HepG2 (cell line): ENCODE data around the gene DDX50. TPM values are rescaled to one million over a fixed set of nuclear protein-coding genes. Genes with fewer than 3 reads are reported as not detected.

Experiments
- CCDC6 ChIP-seq: sonication (generic); formaldehyde crosslinking; IDR thresholded peaks from 2 replicates; pipeline ENCODE4 v1.8.1; 2022; ENCODE audit warnings: mild to moderate bottlenecking, missing genetic modification reagents, moderate library complexity
- CREB1 ChIP-seq, 2 experiments: fragments of 450-650 bp in 1 of 2; IDR thresholded peaks; 2 replicates each; pipeline ENCODE4 v1.6.1; 2016 to 2017; ENCODE audit warnings: control low read depth in 1 of 2, mild to moderate bottlenecking in 1 of 2, missing compliant biosample characterization in 1 of 2, missing genetic modification characterization in 1 of 2
- ETV5 ChIP-seq: IDR thresholded peaks from 2 replicates; pipeline ENCODE4 v1.6.1; 2018; ENCODE audit warnings: missing biosample characterization, missing genetic modification reagents, inconsistent platforms, borderline replicate concordance
- KDM2A ChIP-seq: sonication (generic); formaldehyde crosslinking; IDR thresholded peaks from 2 replicates; pipeline ENCODE4 v1.4.0; 2020; ENCODE audit warnings: low read depth, missing genetic modification reagents, borderline replicate concordance
- MAFF ChIP-seq: IDR thresholded peaks from 2 replicates; pipeline ENCODE4 v1.6.1; 2011; ENCODE audit warnings: low read depth, low read length, improper control_type of control experiment
- NFIC ChIP-seq: IDR thresholded peaks from 2 replicates; pipeline ENCODE4 v1.6.1; 2012; ENCODE audit warnings: mild to moderate bottlenecking, low read length, inconsistent platforms
- NFYC ChIP-seq: IDR thresholded peaks from 2 replicates; pipeline ENCODE4 v1.6.1; 2016; ENCODE audit warnings: missing genetic modification reagents, missing compliant biosample characterization
- PAXIP1 ChIP-seq: sonication (generic); formaldehyde crosslinking; conservative IDR thresholded peaks from 2 replicates; pipeline ENCODE4 v1.4.0; 2020; ENCODE audit warnings: mild to moderate bottlenecking, missing genetic modification reagents, moderate library complexity
- PHF20 ChIP-seq: sonication (generic); formaldehyde crosslinking; IDR thresholded peaks from 2 replicates; pipeline ENCODE4 v1.5.0; 2020; ENCODE audit warnings: mild to moderate bottlenecking, missing genetic modification reagents
- PHF8 ChIP-seq: sonication (generic); formaldehyde crosslinking; IDR thresholded peaks from 2 replicates; pipeline ENCODE4 v1.5.0; 2020; ENCODE audit warnings: missing genetic modification reagents
- RBFOX2 ChIP-seq: fragments of 200-400 bp; formaldehyde crosslinking; IDR thresholded peaks from 2 replicates; pipeline ENCODE4 v1.6.1; 2017; ENCODE audit warnings: low read depth, mild to moderate bottlenecking, low read length
- RFXANK ChIP-seq: IDR thresholded peaks from 2 replicates; pipeline ENCODE4 v1.6.1; 2016
- RXRA ChIP-seq: sonication (generic); formaldehyde crosslinking; IDR thresholded peaks from 2 replicates; pipeline ENCODE4 v1.5.1; 2020; ENCODE audit warnings: missing genetic modification reagents
- SNAPC2 ChIP-seq: sonication (generic); formaldehyde crosslinking; IDR thresholded peaks from 2 replicates; pipeline ENCODE4 v1.8.1; 2022; ENCODE audit warnings: mild to moderate bottlenecking, missing genetic modification reagents
- SRF ChIP-seq: IDR thresholded peaks from 2 replicates; pipeline ENCODE4 v1.6.1; 2011; ENCODE audit warnings: mild to moderate bottlenecking, low read depth, low read length, moderate library complexity
- ZFX ChIP-seq: sonication (generic); formaldehyde crosslinking; IDR thresholded peaks from 2 replicates; pipeline ENCODE4 v1.4.0; 2020; ENCODE audit warnings: mild to moderate bottlenecking, low read depth, missing genetic modification reagents, moderate library complexity
- polyA plus RNA-seq, 8 experiments: library from polyadenylated mRNA; depleted of rRNA in 3 of 8; stranded (reverse) in 7 of 8; unstranded in 1 of 8; fragments of >200 nt; fragmentation: Illumina TruSeq in 4 of 8; extraction: Trizol in 4 of 8; gene quantifications; 2 replicates each; pipeline versions ENCODE4 v1.2.1 to v1.2.3, GENCODE V29; 2011 to 2016; ENCODE audit warnings: low read depth in 4 of 8, missing spikeins in 1 of 8, mixed read lengths in 1 of 8; ENCODE audit not compliant: insufficient read depth in 1 of 8
- total RNA-seq, 5 experiments: library from RNA; depleted of rRNA; stranded (reverse); fragments of >200 nt; fragmentation: Illumina TruSeq; extraction: Trizol; gene quantifications; 2 replicates each; pipeline ENCODE4 v1.2.3, GENCODE V29; 2016; ENCODE audit warnings: low read depth in 1 of 5
- TF ChIP-seq, protein P1 (sequence below): IDR thresholded peaks from 2 replicates; pipeline ENCODE4 v1.6.1; 2016
- TF ChIP-seq, protein P2 (sequence below): sonication (generic); formaldehyde crosslinking; IDR thresholded peaks from 2 replicates; pipeline ENCODE4 v1.8.1; 2023; ENCODE audit warnings: mild to moderate bottlenecking, moderate library complexity, missing genetic modification reagents
- TF ChIP-seq, protein P3 (sequence below): sonication (generic); formaldehyde crosslinking; IDR thresholded peaks from 2 replicates; pipeline ENCODE4 v1.4.0; 2020; ENCODE audit warnings: mild to moderate bottlenecking, missing genetic modification reagents

DDX50 gene
- total and polyA plus RNA-seq, 2 of the 13 experiments (the other 11 are each of a cell fraction or from before 2014, with no cell fraction given) = 19.0 to 38.2 TPM

GRCh38 chr10:68901105-68901927 is at the start of gene DDX50 (continued):
- no peak for TF ChIP-seq SRF
- TF ChIP-seq ETV5 (CRISPR knock-in tag) = peak; percentile 40
- no peak for TF ChIP-seq MAFF
- TF ChIP-seq PHF20 (CRISPR knock-in tag) = peak; percentile 82
- TF ChIP-seq CCDC6 = peak; percentile 14; the same call in 1 of the 2 replicates
- no peak for TF ChIP-seq SNAPC2 (CRISPR knock-in tag)
- TF ChIP-seq, protein P1, sequence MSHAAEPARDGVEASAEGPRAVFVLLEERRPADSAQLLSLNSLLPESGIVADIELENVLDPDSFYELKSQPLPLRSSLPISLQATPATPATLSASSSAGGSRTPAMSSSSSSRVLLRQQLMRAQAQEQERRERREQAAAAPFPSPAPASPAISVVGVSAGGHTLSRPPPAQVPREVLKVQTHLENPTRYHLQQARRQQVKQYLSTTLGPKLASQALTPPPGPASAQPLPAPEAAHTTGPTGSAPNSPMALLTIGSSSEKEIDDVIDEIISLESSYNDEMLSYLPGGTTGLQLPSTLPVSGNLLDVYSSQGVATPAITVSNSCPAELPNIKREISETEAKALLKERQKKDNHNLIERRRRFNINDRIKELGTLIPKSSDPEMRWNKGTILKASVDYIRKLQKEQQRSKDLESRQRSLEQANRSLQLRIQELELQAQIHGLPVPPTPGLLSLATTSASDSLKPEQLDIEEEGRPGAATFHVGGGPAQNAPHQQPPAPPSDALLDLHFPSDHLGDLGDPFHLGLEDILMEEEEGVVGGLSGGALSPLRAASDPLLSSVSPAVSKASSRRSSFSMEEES (CRISPR knock-in tag) = peak; percentile 55; the same call in 1 of the 2 replicates
- peak; percentile 85 for TF ChIP-seq RBFOX2
- TF ChIP-seq, protein P2, sequence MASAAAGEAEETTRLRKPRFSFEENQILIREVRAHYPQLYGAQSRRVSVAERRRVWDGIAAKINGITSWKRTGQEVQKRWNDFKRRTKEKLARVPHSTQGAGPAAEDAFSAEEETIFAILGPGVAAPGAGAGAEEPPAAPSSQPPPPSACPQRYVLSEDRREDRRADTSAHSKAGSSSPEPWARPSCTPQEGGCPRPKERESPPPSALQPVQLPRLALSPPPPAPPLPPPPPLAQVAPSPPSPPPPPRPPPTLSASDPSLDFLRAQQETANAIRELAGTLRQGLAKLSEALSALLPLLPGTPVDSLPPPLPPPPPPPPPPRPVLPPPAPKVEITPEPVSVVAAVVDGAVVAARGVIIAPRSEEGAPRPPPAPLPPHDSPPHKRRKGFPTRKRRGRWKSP (CRISPR knock-in tag) = peak; percentile 79
- TF ChIP-seq ZFX (CRISPR knock-in tag) = peak; percentile 93
- 0 out of 2 replicates have a peak, but pooled peaks have one; percentile 48 for TF ChIP-seq RFXANK (CRISPR knock-in tag)
- no peak for TF ChIP-seq NFIC
- TF ChIP-seq, protein P3, sequence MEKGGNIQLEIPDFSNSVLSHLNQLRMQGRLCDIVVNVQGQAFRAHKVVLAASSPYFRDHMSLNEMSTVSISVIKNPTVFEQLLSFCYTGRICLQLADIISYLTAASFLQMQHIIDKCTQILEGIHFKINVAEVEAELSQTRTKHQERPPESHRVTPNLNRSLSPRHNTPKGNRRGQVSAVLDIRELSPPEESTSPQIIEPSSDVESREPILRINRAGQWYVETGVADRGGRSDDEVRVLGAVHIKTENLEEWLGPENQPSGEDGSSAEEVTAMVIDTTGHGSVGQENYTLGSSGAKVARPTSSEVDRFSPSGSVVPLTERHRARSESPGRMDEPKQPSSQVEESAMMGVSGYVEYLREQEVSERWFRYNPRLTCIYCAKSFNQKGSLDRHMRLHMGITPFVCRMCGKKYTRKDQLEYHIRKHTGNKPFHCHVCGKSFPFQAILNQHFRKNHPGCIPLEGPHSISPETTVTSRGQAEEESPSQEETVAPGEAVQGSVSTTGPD = no peak
- TF ChIP-seq PHF8 (CRISPR knock-in tag) = peak; percentile 95
- TF ChIP-seq KDM2A (CRISPR knock-in tag) = peak; percentile 61; the same call in 1 of the 2 replicates
- peak; percentile 91 for TF ChIP-seq CREB1 (IDR thresholded peaks at IDR 0.05)
- TF ChIP-seq CREB1 (CRISPR knock-in tag; IDR thresholded peaks at IDR 0.05) = peak; percentile 97
- TF ChIP-seq RXRA (CRISPR knock-in tag) = 0 out of 2 replicates have a peak, but pooled peaks have one; percentile 20
- TF ChIP-seq PAXIP1 (CRISPR knock-in tag) = peak; percentile 49; the same call in 1 of the 2 replicates
- peak; percentile 92 for TF ChIP-seq NFYC (CRISPR knock-in tag)
